ENCODE data around the gene PSMG2.

Gene PSMG2

GRCh38 chr18:12702221-12703095, at the start of gene PSMG2, which contains the start of gene CEP76:
Gene PSMG2 (plus strand): TSS chr18:12703042. CDS start chr18:12703108, 66 bp downstream.
Gene CEP76 (minus strand): TSS chr18:12702723. CDS start chr18:12702548, 175 bp downstream.
- DNase-seq = peak; percentile 57

GRCh38 chr18:12654971-12655370, 47.9 kb upstream of the PSMG2 start:
- no peak for DNase-seq

DNA sequence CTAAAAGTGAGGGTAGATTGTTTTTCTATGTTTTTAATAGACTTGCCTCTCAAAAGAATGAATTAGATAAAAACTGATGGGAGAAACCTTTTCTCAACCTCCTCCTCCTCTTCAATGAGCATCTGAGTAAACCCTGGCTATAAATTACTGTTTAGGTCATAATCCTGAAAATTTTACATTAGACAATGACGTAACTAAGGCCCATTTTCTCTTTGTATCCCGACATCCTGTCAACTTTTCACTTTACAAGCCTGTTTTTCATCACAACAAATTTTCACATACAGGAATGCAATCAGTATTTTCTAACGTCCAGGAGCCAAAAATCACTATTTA, 46.3 kb upstream of the PSMG2 start:
- no peak for DNase-seq

DNA sequence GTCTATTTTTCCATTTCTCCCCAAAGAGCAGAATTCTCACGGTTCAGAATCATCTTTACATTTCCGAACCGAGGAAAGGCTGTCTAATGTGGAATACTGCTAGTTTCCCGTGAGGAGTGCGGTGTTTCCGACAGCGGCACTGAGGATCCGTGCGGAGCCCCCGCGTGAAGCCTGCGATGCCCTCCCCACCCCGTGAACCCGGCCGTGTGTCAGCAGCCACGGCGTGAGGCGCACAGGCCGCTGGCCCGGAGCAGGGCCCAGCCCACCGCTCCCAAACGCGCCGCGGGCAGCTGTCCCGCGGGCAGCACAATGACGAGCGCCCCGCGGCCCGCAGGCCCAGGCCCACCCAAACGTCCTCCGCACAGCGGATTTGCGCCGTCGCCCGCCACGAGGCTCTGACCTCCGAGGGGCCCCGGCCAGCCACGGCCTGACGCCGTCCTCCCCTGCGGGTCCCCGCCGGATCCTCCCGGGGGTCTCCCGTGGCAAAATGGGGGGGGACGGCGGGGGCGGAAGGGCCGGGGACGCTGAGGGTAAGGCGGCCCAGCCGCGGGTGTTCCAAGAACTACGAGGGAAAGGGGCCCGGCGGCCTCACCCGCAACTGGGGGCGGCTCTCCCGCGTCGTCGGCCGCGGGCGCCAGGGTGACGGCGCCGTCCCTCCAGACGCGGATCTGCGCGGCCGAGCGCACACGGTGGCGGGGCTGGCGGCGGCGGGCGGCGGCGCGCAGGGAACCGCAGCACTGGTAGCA, 45.7 kb upstream of the PSMG2 start:
- DNase-seq = no peak

GRCh38 chr18:12657684-12658425, 45.0 kb upstream of the PSMG2 start, which contains the start of gene SPIRE1:
Gene SPIRE1 (minus strand): TSS chr18:12658107. CDS start chr18:12657866, 241 bp downstream.
- DNase-seq = no peak

GRCh38 chr18:12658426-12659138, 44.3 kb upstream of the PSMG2 start:
- no peak for DNase-seq

- DNase-seq = no peak
Measured at GRCh38 chr18:12659904-12660605, 42.8 kb upstream of the PSMG2 start.

GRCh38 chr18:12668041-12668440, 34.8 kb upstream of the PSMG2 start:
- no peak for DNase-seq

- no peak for DNase-seq
Measured at GRCh38 chr18:12679183-12679786, 23.6 kb upstream of the PSMG2 start.

- DNase-seq = no peak
Measured at GRCh38 chr18:12686100-12686499, 16.7 kb upstream of the PSMG2 start.

DNA sequence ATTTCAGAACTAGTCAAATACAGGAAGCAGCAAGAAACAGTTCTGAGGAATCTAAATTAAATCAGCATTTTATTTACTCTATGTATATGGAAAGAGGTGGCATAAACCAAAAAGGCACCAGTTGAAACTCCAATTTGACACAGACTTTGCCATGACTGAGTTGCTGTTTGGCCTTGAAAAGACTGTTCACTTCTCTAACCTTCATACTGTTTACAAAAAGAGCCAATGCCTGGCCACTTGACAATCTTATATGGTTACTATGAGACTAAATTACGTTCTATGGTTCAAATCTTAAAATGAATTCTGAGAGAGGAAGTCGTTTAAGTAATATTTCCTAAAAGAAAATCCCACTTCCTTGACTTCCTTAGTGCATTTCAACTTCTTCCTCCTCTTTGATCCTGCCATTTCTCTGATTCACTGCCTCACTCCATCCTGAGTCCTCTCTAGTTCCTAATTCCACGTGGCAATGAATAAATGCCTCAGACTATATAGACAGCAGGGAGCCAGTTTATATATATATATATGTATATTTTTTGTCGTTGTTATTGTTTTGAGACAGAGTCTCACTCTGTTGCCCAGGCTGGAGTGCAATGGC, 13.5 kb upstream of the PSMG2 start:
- no peak for DNase-seq

GRCh38 chr18:12692206-12692605, 10.6 kb upstream of the PSMG2 start:
- DNase-seq = no peak

DNA sequence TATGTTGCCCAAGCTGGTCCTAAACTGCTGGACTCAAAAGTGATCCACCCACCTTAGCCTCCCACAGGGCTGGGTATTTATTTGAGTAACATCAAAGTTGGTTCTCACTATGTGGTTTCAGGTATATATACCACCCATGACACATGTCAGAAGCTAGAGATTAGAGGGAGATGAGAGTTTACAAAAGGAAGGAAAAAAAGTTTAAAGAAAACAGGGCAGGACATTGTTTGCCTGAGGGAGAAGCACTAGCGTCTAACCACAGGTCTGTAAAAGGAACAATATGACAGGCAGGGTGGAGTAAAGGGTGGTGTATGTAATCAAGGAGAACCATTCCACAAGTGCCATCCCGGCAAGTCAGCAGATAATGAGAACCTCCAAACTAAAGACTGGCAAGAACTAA, 8.8 kb upstream of the PSMG2 start:
- no peak for DNase-seq

- DNase-seq = no peak
Measured at GRCh38 chr18:12699747-12700146, 3.1 kb upstream of the PSMG2 start.

DNA sequence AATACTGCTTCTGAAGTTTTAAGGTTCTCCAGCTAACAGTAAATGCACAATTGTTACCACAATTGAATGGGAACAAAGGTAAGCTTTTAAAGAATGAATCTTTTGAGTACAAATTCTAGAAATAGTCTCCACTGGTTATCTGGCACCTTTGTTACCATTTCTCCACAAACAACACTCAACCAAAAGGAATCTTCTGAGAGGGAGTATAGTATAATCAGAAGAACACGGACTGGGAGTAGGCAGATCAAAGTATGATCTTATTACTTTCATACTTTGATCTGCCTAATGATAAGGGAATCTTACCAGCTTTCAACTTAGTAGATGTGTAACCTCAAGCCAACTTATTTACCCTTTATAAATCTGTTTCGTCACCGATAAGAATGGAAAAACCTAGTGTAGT, 1.7 kb upstream of the PSMG2 start:
- no peak for DNase-seq

DNA sequence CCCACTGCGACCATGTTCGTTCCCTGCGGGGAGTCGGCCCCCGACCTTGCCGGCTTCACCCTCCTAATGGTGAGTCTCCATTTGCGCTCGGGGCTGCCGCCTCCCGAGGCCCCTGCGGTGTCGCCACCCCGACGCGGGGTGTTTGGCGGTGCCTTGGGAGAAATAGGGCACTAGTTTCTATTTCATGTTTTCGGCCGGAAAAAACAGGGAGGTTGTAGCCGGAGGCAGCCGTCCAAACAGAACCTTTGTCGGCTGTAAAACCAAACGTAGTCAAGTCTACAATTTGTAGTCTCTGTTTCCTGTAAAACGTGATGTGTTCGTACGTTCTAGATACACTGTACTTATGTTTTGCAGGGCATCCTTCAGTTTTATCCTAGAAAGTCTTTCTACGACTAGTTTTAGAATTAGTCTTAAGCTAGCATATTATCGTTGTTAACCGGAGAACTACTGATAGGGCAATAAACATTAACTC, 290 bp downstream of the PSMG2 start:
- DNase-seq = no peak

GRCh38 chr18:12703664-12704063, 822 bp downstream of the PSMG2 start:
- DNase-seq = no peak

- no peak for DNase-seq
Measured at GRCh38 chr18:12711446-12711845, 8.6 kb downstream of the PSMG2 start.

- DNase-seq = no peak
Measured at GRCh38 chr18:12721495-12722275, 18.8 kb downstream of the PSMG2 start.

- no peak for DNase-seq
Measured at GRCh38 chr18:12722731-12723130, 19.9 kb downstream of the PSMG2 start.

Data from activated T-cell treated with anti-CD3 and anti-CD28 coated beads for 4 hours (primary cell).